Measurements from ENCODE around the gene DLGAP1.

GRCh38 chr18:3597409-3598357 is 857.4 kb downstream of the DLGAP1 start:
- TF ChIP-seq EZH2phosphoT487 (IDR thresholded peaks at IDR 0.05; ENCODE audit: insufficient read depth, low read depth) (no peak), EZH2 (IDR thresholded peaks at IDR 0.05; ENCODE audit: insufficient read depth, poor library complexity, severe bottlenecking) (no peak)
